Brain microvascular endothelial cell (primary cell): ENCODE data around the gene CHRNA4.

Source experiments
- DNase-seq: peaks from one replicate; pipeline ENCODE4 v3.0.0-alpha.2; 2020
- H3K27ac ChIP-seq: fragments of 250-450 bp; sonication (Bioruptor Pico); 2 replicates; pipeline ENCODE4 v1.5.1; 2020; ENCODE audit warnings: mild to moderate bottlenecking, moderate library complexity
- H3K27me3 ChIP-seq: fragments of 250-450 bp; sonication (Bioruptor Pico); replicated peaks from 2 replicates; pipeline ENCODE4 v1.5.1; 2020; ENCODE audit warnings: mild to moderate bottlenecking
- H3K36me3 ChIP-seq: fragments of 250-450 bp; sonication (Bioruptor Pico); replicated peaks from 2 replicates; pipeline ENCODE4 v1.5.1; 2020; ENCODE audit warnings: mild to moderate bottlenecking
- H3K4me3 ChIP-seq: 2 replicates; pipeline ENCODE4 v1.5.1; 2011; ENCODE audit warnings: low read depth, mild to moderate bottlenecking, control low read depth, low read length, moderate library complexity
- in situ Hi-C: cut with HindIII; loops from 2 replicates; pipeline ENCODE4 v1.10.0; 2017; ENCODE audit warnings: low sequenced_read_pairs, low pct_ligation_motif_present
- TF ChIP-seq, protein P1 (sequence below): IDR thresholded peaks from 2 replicates; pipeline ENCODE4 v1.5.1; 2011; ENCODE audit warnings: low read depth, mild to moderate bottlenecking, moderate library complexity, low read length, control low read depth, inconsistent platforms; ENCODE audit errors: missing control alignments

The CHRNA4 gene

DNA sequence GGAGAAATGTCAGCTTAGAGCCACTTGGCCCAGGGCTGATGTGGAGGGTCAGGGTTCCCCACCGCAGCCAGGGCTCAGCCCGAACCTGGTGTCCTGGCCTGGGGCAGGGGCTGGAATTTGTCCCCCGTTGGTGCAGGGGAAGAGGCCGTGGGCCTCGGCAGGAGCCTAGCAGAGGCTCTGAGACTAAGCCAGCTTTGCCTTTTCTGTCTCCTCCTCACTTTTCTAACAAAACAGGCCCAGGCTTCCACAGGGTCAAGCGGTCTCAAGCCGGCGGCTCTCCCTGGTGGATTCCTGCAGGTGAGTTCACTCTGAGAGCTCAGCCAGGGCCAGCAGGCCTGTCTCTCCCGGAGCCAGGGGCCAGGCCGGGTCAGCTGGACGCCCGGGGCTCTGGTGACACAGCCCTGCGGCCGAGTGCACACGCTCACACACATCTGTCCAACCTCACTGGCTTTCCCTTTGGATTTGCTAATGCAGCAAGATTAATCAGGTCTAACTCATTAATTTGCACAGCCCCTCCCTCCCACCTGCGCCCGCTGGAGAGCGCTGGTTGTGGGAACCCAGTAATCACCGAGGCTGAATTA, 2.9 kb upstream of the CHRNA4 start:
- Histone ChIP-seq H3K4me3 (no peak overlapping the region), H3K27me3 (peaks cover 19% of the 10 kb centered on the region), H3K27ac (no peak overlapping the region), H3K36me3 (no peaks in the 10 kb centered on the region)
- in situ Hi-C loops, result no loop called here
- TF ChIP-seq, protein P1, sequence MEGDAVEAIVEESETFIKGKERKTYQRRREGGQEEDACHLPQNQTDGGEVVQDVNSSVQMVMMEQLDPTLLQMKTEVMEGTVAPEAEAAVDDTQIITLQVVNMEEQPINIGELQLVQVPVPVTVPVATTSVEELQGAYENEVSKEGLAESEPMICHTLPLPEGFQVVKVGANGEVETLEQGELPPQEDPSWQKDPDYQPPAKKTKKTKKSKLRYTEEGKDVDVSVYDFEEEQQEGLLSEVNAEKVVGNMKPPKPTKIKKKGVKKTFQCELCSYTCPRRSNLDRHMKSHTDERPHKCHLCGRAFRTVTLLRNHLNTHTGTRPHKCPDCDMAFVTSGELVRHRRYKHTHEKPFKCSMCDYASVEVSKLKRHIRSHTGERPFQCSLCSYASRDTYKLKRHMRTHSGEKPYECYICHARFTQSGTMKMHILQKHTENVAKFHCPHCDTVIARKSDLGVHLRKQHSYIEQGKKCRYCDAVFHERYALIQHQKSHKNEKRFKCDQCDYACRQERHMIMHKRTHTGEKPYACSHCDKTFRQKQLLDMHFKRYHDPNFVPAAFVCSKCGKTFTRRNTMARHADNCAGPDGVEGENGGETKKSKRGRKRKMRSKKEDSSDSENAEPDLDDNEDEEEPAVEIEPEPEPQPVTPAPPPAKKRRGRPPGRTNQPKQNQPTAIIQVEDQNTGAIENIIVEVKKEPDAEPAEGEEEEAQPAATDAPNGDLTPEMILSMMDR, result no peak
- no peak for DNase-seq

DNA sequence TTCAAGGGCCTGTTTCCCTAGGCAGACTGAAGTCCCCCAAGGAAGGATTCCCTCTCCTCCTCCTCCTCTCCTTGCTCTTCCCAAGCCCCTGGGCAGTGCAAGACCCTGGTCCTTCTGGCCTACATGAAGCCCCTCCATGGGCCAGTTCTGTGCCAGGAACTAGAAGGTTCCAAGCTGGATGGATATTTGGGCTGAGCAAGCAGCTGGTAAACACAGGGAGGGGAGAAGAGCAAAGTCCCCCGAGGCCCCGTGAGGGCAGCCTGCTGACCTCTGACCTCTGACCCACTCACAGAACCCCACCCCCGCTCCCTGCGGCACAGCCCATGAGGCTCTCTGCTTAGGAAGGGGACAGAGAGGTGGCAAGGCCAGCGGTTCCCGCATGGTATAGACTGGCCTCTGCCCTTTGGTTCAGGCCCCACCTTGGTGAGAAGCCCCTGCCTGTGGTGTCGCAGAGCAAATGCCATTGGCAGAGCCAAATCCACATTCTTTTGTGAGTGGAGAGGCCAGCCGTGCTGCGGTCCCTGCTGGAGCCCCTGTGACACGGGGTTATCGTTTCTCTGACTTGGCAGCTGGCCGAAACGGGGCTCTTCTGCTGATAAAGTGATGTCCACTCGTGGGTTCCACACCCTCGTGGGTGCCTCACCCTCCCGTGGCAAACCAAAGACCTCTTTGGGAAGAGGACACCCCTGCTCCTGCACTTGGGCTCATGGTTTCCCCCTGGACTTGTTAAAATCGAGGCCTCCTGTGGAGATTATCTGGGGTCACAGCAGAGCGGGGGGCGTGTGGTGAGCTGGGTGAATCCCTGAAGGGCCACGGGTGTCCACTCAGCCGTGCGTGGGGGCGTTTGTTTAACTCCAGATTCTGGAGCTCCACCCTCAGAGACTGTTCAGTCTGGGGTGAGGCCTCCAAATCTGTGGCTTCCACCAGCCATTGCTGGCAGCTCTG, 2.1 kb upstream of the CHRNA4 start:
- in situ Hi-C loops, result no loop called here
- DNase-seq, result no peak

DNA sequence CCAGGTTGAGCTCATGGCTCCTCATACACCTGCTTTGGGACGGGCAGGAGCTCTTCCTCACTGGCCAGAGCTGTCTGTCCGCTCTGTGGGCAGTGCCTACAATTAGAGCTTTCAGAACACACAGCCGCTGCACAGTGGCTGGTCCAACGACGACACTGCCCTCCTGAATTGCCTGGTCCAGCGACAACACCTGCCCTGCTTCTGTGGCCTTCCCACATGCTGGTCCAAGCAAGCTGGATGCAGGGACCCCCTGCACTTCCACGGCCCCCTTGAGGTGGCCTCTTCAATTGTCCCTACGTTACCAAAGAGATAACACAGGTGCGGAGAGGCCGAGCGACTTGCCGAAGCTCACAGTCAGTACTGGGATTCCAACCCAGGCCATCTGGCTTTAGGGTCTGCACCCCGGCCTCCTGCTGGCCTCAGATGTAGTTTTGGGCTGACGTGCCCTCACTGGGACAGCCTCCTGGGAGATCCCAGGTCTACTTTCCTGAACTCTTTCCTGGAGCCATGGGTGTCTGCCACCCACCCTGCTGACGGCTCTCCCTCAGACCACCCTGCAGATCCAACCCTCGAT, 1.4 kb upstream of the CHRNA4 start:
- in situ Hi-C loops, result no loop called here

More for the DNA sequence above, 2.1 kb upstream of the CHRNA4 start:
- H3K27me3 ChIP-seq, result peaks cover 19% of the 10 kb centered on the region
- no peaks in the 10 kb centered on the region for H3K36me3 ChIP-seq
- TF ChIP-seq, protein P1, result no peak
- H3K27ac ChIP-seq, result no peak overlapping the region
- no peak overlapping the region for H3K4me3 ChIP-seq

DNA sequence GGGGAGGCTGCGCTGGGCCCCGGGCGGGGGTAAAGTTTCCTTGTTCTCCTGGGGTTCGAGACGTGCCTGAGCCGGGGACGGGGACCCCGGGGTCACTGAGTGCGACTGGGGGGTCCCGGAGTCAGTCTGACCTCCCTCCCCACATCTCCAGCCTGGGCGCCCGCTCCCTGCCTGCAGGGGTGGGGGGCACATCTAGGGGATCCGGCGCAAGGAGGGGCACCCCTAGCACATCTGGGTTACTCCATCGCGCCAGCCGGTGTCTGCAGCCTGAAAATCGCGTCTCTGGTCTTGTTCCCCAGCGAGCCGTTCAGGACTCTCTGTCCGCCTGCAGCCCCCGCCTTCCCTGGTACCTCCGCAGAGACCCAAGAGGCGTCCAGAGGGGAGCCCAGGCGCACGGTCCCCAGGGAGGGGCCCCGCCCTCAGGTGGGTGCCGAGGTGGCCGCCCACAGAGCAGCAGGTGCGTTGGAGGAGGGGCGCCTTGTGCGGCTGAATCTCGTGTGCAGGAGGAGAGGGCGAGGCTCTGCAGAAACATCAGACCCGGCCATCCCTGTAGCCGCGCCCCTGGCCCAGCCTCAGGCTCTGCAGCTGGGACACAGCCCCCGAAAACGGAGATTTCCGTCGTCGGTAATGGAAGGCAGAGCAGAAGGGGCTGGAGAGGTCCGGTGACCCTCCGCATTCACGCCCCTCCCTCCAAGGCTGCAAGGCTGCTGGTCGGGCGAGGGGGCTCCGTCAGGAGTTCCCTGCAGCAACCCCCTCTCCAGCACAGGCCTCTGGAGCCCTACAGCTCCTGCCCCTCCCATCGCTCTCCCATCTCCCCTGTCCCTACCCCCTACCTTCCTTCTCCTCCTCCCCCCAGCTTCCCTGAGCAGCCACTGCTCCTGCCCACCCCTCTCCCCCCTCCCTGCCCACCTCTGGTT, 628 bp upstream of the CHRNA4 start:
- Histone ChIP-seq H3K27ac (no peak overlapping the region), H3K4me3 (no peak overlapping the region), H3K36me3 (no peaks in the 10 kb centered on the region), H3K27me3 (peaks cover 19% of the 10 kb centered on the region)
- TF ChIP-seq, protein P1, result no peak
- in situ Hi-C loops, result no loop called here
- no peak for DNase-seq

More for the DNA sequence above, 1.4 kb upstream of the CHRNA4 start:
- TF ChIP-seq, protein P1, result no peak
- no peak overlapping the region for H3K27ac ChIP-seq
- no peak for DNase-seq
- peaks cover 19% of the 10 kb centered on the region for H3K27me3 ChIP-seq
- H3K4me3 ChIP-seq, result no peak overlapping the region
- H3K36me3 ChIP-seq, result no peaks in the 10 kb centered on the region

- H3K27me3 ChIP-seq, result peaks cover 19% of the 10 kb centered on the region
- in situ Hi-C loops, result no loop called here
- TF ChIP-seq, protein P1, result no peak
- H3K4me3 ChIP-seq, result no peak overlapping the region
- H3K27ac ChIP-seq, result no peak overlapping the region
- DNase-seq, result no peak
- H3K36me3 ChIP-seq, result no peaks in the 10 kb centered on the region
Measured at GRCh38 chr20:63359937-63360849, 956 bp downstream of the CHRNA4 start.
